Measurements from ENCODE around the gene HS6ST2.

HS6ST2 gene

GRCh38 chrX:132766452-132766851 is 192.0 kb downstream of the HS6ST2 start:
- Histone ChIP-seq H3K56ac (ENCODE audit: low read length) (no peak overlapping the region), H3K9ac (ENCODE audit: low read length) (no peak overlapping the region), H3K23ac (ENCODE audit: low read length) (no peak overlapping the region), H3K79me1 (ENCODE audit: low read length) (no peaks in the 10 kb centered on the region), H3K27ac (ENCODE audit: low read depth, low read length) (no peak overlapping the region), H3K27me3 (ENCODE audit: insufficient read depth, low read length, poor library complexity) (no peaks in the 10 kb centered on the region), H2BK120ac (ENCODE audit: low read depth, low read length) (no peak overlapping the region), H4K8ac (ENCODE audit: low read depth, low read length) (no peak overlapping the region), H3K18ac (ENCODE audit: low read length) (no peak overlapping the region), H2BK5ac (ENCODE audit: low read length) (no peak overlapping the region), H3K4me1 (ENCODE audit: control insufficient read depth, low read depth, low read length) (no peaks in the 10 kb centered on the region), H2BK15ac (replicated peaks; ENCODE audit: low read depth) (no peak overlapping the region), H3K36me3 (ENCODE audit: control insufficient read depth, insufficient read depth, low read length) (no peaks in the 10 kb centered on the region), H4K5ac (ENCODE audit: low read length) (no peak overlapping the region), H3K4me2 (ENCODE audit: low read length) (no peak overlapping the region), H2AK5ac (ENCODE audit: low read length) (no peak overlapping the region), H3K4me3 (ENCODE audit: low read length) (no peak overlapping the region), H3K79me2 (ENCODE audit: control insufficient read depth, insufficient read depth, low read length) (no peaks in the 10 kb centered on the region), H3K4ac (ENCODE audit: low read depth, low read length) (no peak overlapping the region)
- DNase-seq = no peak
- WGBS (ENCODE audit: extremely low coverage, insufficient coverage, low lambda C conversion rate) = no CpG with 5 or more reads among the region's 1 CpG

GRCh38 chrX:132763528-132763927 is 194.9 kb downstream of the HS6ST2 start:
- no peak overlapping the region for H3K56ac ChIP-seq (ENCODE audit: low read length)
- no peaks in the 10 kb centered on the region for H3K79me2 ChIP-seq (ENCODE audit: control insufficient read depth, insufficient read depth, low read length)
- no peak overlapping the region for H2BK120ac ChIP-seq (ENCODE audit: low read depth, low read length)
- no peaks in the 10 kb centered on the region for H3K36me3 ChIP-seq (ENCODE audit: control insufficient read depth, insufficient read depth, low read length)
- no peak overlapping the region for H3K18ac ChIP-seq (ENCODE audit: low read length)
- no peak overlapping the region for H3K9ac ChIP-seq (ENCODE audit: low read length)
- H3K4me2 ChIP-seq (ENCODE audit: low read length) = no peak overlapping the region
- H3K23ac ChIP-seq (ENCODE audit: low read length) = no peak overlapping the region
- no peak overlapping the region for H3K27ac ChIP-seq (ENCODE audit: low read depth, low read length)
- no CpG with 5 or more reads among the region's 3 CpGs for WGBS (ENCODE audit: extremely low coverage, insufficient coverage, low lambda C conversion rate)
- H4K8ac ChIP-seq (ENCODE audit: low read depth, low read length) = no peak overlapping the region
- H4K5ac ChIP-seq (ENCODE audit: low read length) = no peak overlapping the region
- H3K4me3 ChIP-seq (ENCODE audit: low read length) = no peak overlapping the region
- H2BK15ac ChIP-seq (replicated peaks; ENCODE audit: low read depth) = no peak overlapping the region
- no peak for DNase-seq
- no peak overlapping the region for H3K4ac ChIP-seq (ENCODE audit: low read depth, low read length)
- H3K27me3 ChIP-seq (ENCODE audit: insufficient read depth, low read length, poor library complexity) = no peaks in the 10 kb centered on the region
- H3K4me1 ChIP-seq (ENCODE audit: control insufficient read depth, low read depth, low read length) = no peaks in the 10 kb centered on the region
- no peak overlapping the region for H2AK5ac ChIP-seq (ENCODE audit: low read length)
- no peaks in the 10 kb centered on the region for H3K79me1 ChIP-seq (ENCODE audit: low read length)
- no peak overlapping the region for H2BK5ac ChIP-seq (ENCODE audit: low read length)

GRCh38 chrX:132758759-132759158 is 199.7 kb downstream of the HS6ST2 start:
- no peak overlapping the region for H3K27ac ChIP-seq (ENCODE audit: low read depth, low read length)
- no peaks in the 10 kb centered on the region for H3K79me2 ChIP-seq (ENCODE audit: control insufficient read depth, insufficient read depth, low read length)
- no peak overlapping the region for H2AK5ac ChIP-seq (ENCODE audit: low read length)
- H3K9ac ChIP-seq (ENCODE audit: low read length) = no peak overlapping the region
- H4K5ac ChIP-seq (ENCODE audit: low read length) = no peak overlapping the region
- H2BK5ac ChIP-seq (ENCODE audit: low read length) = no peak overlapping the region
- peak overlapping the region; percentile 7 for H3K18ac ChIP-seq (ENCODE audit: low read length)
- no peak overlapping the region for H3K4me3 ChIP-seq (ENCODE audit: low read length)
- DNase-seq = peak; percentile 81
- no peak overlapping the region for H4K8ac ChIP-seq (ENCODE audit: low read depth, low read length)
- H2BK120ac ChIP-seq (ENCODE audit: low read depth, low read length) = no peak overlapping the region
- H3K36me3 ChIP-seq (ENCODE audit: control insufficient read depth, insufficient read depth, low read length) = no peaks in the 10 kb centered on the region
- no peak overlapping the region for H3K23ac ChIP-seq (ENCODE audit: low read length)
- no CpG with 5 or more reads among the region's 4 CpGs for WGBS (ENCODE audit: extremely low coverage, insufficient coverage, low lambda C conversion rate)
- H3K27me3 ChIP-seq (ENCODE audit: insufficient read depth, low read length, poor library complexity) = no peaks in the 10 kb centered on the region
- no peak overlapping the region for H3K56ac ChIP-seq (ENCODE audit: low read length)
- H2BK15ac ChIP-seq (replicated peaks; ENCODE audit: low read depth) = no peak overlapping the region
- H3K4me1 ChIP-seq (ENCODE audit: control insufficient read depth, low read depth, low read length) = no peaks in the 10 kb centered on the region
- peak overlapping the region; percentile 81 for H3K4ac ChIP-seq (ENCODE audit: low read depth, low read length)
- no peaks in the 10 kb centered on the region for H3K79me1 ChIP-seq (ENCODE audit: low read length)
- H3K4me2 ChIP-seq (ENCODE audit: low read length) = no peak overlapping the region

- H2BK120ac ChIP-seq (ENCODE audit: low read depth, low read length) = no peak overlapping the region
- no peaks in the 10 kb centered on the region for H3K4me1 ChIP-seq (ENCODE audit: control insufficient read depth, low read depth, low read length)
- no peak overlapping the region for H4K5ac ChIP-seq (ENCODE audit: low read length)
- H3K4ac ChIP-seq (ENCODE audit: low read depth, low read length) = no peak overlapping the region
- H3K36me3 ChIP-seq (ENCODE audit: control insufficient read depth, insufficient read depth, low read length) = no peaks in the 10 kb centered on the region
- no peak overlapping the region for H3K27ac ChIP-seq (ENCODE audit: low read depth, low read length)
- no peak overlapping the region for H3K56ac ChIP-seq (ENCODE audit: low read length)
- DNase-seq = peak; percentile 30
- no peak overlapping the region for H3K9ac ChIP-seq (ENCODE audit: low read length)
- H3K4me2 ChIP-seq (ENCODE audit: low read length) = no peak overlapping the region
- H3K18ac ChIP-seq (ENCODE audit: low read length) = no peak overlapping the region
- H3K4me3 ChIP-seq (ENCODE audit: low read length) = no peak overlapping the region
- H3K79me1 ChIP-seq (ENCODE audit: low read length) = no peaks in the 10 kb centered on the region
- H3K79me2 ChIP-seq (ENCODE audit: control insufficient read depth, insufficient read depth, low read length) = no peaks in the 10 kb centered on the region
- no peak overlapping the region for H2BK15ac ChIP-seq (replicated peaks; ENCODE audit: low read depth)
- H3K27me3 ChIP-seq (ENCODE audit: insufficient read depth, low read length, poor library complexity) = no peaks in the 10 kb centered on the region
- no peak overlapping the region for H3K23ac ChIP-seq (ENCODE audit: low read length)
- H2BK5ac ChIP-seq (ENCODE audit: low read length) = no peak overlapping the region
- H4K8ac ChIP-seq (ENCODE audit: low read depth, low read length) = no peak overlapping the region
- no peak overlapping the region for H2AK5ac ChIP-seq (ENCODE audit: low read length)
- no CpG with 5 or more reads among the region's 3 CpGs for WGBS (ENCODE audit: extremely low coverage, insufficient coverage, low lambda C conversion rate)
These were observed 201.3 kb downstream of the HS6ST2 start for GRCh38 chrX:132757066-132757623.

GRCh38 chrX:132756439-132756838 is 202.0 kb downstream of the HS6ST2 start:
- H3K36me3 ChIP-seq (ENCODE audit: control insufficient read depth, insufficient read depth, low read length) = no peaks in the 10 kb centered on the region
- no peak overlapping the region for H3K18ac ChIP-seq (ENCODE audit: low read length)
- WGBS (ENCODE audit: extremely low coverage, insufficient coverage, low lambda C conversion rate) = no CpG with 5 or more reads among the region's 4 CpGs
- no peak overlapping the region for H3K4ac ChIP-seq (ENCODE audit: low read depth, low read length)
- H3K23ac ChIP-seq (ENCODE audit: low read length) = no peak overlapping the region
- H2BK120ac ChIP-seq (ENCODE audit: low read depth, low read length) = no peak overlapping the region
- no peak overlapping the region for H3K9ac ChIP-seq (ENCODE audit: low read length)
- H3K4me1 ChIP-seq (ENCODE audit: control insufficient read depth, low read depth, low read length) = no peaks in the 10 kb centered on the region
- H2BK15ac ChIP-seq (replicated peaks; ENCODE audit: low read depth) = no peak overlapping the region
- H3K4me3 ChIP-seq (ENCODE audit: low read length) = no peak overlapping the region
- H3K79me1 ChIP-seq (ENCODE audit: low read length) = no peaks in the 10 kb centered on the region
- H3K4me2 ChIP-seq (ENCODE audit: low read length) = no peak overlapping the region
- H2BK5ac ChIP-seq (ENCODE audit: low read length) = no peak overlapping the region
- H3K79me2 ChIP-seq (ENCODE audit: control insufficient read depth, insufficient read depth, low read length) = no peaks in the 10 kb centered on the region
- H2AK5ac ChIP-seq (ENCODE audit: low read length) = no peak overlapping the region
- no peak overlapping the region for H4K8ac ChIP-seq (ENCODE audit: low read depth, low read length)
- H4K5ac ChIP-seq (ENCODE audit: low read length) = no peak overlapping the region
- no peak for DNase-seq
- no peak overlapping the region for H3K56ac ChIP-seq (ENCODE audit: low read length)
- no peaks in the 10 kb centered on the region for H3K27me3 ChIP-seq (ENCODE audit: insufficient read depth, low read length, poor library complexity)
- no peak overlapping the region for H3K27ac ChIP-seq (ENCODE audit: low read depth, low read length)

GRCh38 chrX:132751063-132751690 is 207.3 kb downstream of the HS6ST2 start:
- Histone ChIP-seq H3K56ac (ENCODE audit: low read length) (no peak overlapping the region), H2BK5ac (ENCODE audit: low read length) (no peak overlapping the region), H4K8ac (ENCODE audit: low read depth, low read length) (no peak overlapping the region), H3K4me1 (ENCODE audit: control insufficient read depth, low read depth, low read length) (no peaks in the 10 kb centered on the region), H2BK120ac (ENCODE audit: low read depth, low read length) (no peak overlapping the region), H3K79me2 (ENCODE audit: control insufficient read depth, insufficient read depth, low read length) (no peaks in the 10 kb centered on the region), H3K4me3 (ENCODE audit: low read length) (no peak overlapping the region), H2AK5ac (ENCODE audit: low read length) (no peak overlapping the region), H3K4ac (ENCODE audit: low read depth, low read length) (no peak overlapping the region), H4K5ac (ENCODE audit: low read length) (no peak overlapping the region), H2BK15ac (replicated peaks; ENCODE audit: low read depth) (no peak overlapping the region), H3K18ac (ENCODE audit: low read length) (no peak overlapping the region), H3K27ac (ENCODE audit: low read depth, low read length) (no peak overlapping the region), H3K79me1 (ENCODE audit: low read length) (no peaks in the 10 kb centered on the region), H3K23ac (ENCODE audit: low read length) (no peak overlapping the region), H3K4me2 (ENCODE audit: low read length) (no peak overlapping the region), H3K27me3 (ENCODE audit: insufficient read depth, low read length, poor library complexity) (no peaks in the 10 kb centered on the region), H3K9ac (ENCODE audit: low read length) (no peak overlapping the region), H3K36me3 (ENCODE audit: control insufficient read depth, insufficient read depth, low read length) (no peaks in the 10 kb centered on the region)
- WGBS (ENCODE audit: extremely low coverage, insufficient coverage, low lambda C conversion rate) = no CpG with 5 or more reads among the region's 3 CpGs
- DNase-seq = peak; percentile 62
